ENCODE data around the gene TTC7B.
A peak's percentile ranks its signal among the peaks of the same experiment; 100 is the strongest.

Gene TTC7B

GRCh38 chr14:90741682-90741946, 74.6 kb downstream of the TTC7B start:
- no peak for DNase-seq (ENCODE audit: low read depth, low spot score)

- no peak for DNase-seq (ENCODE audit: low read depth, low spot score)
Observed at GRCh38 chr14:90740946-90741681, 75.1 kb downstream of the TTC7B start.

GRCh38 chr14:90740081-90740480, 76.1 kb downstream of the TTC7B start:
- DNase-seq (ENCODE audit: low read depth, low spot score): no peak

- DNase-seq (ENCODE audit: low read depth, low spot score): no peak
Observed at GRCh38 chr14:90739318-90740068, 76.7 kb downstream of the TTC7B start.

GRCh38 chr14:90733139-90733808, 83.0 kb downstream of the TTC7B start:
- no peak for DNase-seq (ENCODE audit: low read depth, low spot score)

- DNase-seq (ENCODE audit: low read depth, low spot score): no peak
Observed at GRCh38 chr14:90732718-90733117, 83.5 kb downstream of the TTC7B start.

- DNase-seq (ENCODE audit: low read depth, low spot score): no peak
Observed at GRCh38 chr14:90732139-90732538, 84.1 kb downstream of the TTC7B start.

GRCh38 chr14:90731487-90731886, 84.7 kb downstream of the TTC7B start:
- no peak for DNase-seq (ENCODE audit: low read depth, low spot score)

GRCh38 chr14:90730206-90730766, 85.9 kb downstream of the TTC7B start:
- no peak for DNase-seq (ENCODE audit: low read depth, low spot score)

- DNase-seq (ENCODE audit: low read depth, low spot score): no peak
Observed at GRCh38 chr14:90728951-90729350, 87.3 kb downstream of the TTC7B start.

GRCh38 chr14:90727082-90727481, 89.1 kb downstream of the TTC7B start:
- DNase-seq (ENCODE audit: low read depth, low spot score): no peak

- peak; percentile 41 for DNase-seq (ENCODE audit: low read depth, low spot score)
Observed at GRCh38 chr14:90726656-90727055, 89.6 kb downstream of the TTC7B start.

GRCh38 chr14:90724866-90725265, 91.4 kb downstream of the TTC7B start:
- no peak for DNase-seq (ENCODE audit: low read depth, low spot score)

- no peak for DNase-seq (ENCODE audit: low read depth, low spot score)
Observed at GRCh38 chr14:90722590-90722989, 93.6 kb downstream of the TTC7B start.

GRCh38 chr14:90721619-90722305, 94.5 kb downstream of the TTC7B start:
- DNase-seq (ENCODE audit: low read depth, low spot score): no peak

GRCh38 chr14:90720832-90721231, 95.4 kb downstream of the TTC7B start:
- DNase-seq (ENCODE audit: low read depth, low spot score): no peak

- DNase-seq (ENCODE audit: low read depth, low spot score): no peak
Observed at GRCh38 chr14:90720336-90720735, 95.9 kb downstream of the TTC7B start.

- peak; percentile 93 for DNase-seq (ENCODE audit: low read depth, low spot score)
Observed at GRCh38 chr14:90717916-90718315, 98.3 kb downstream of the TTC7B start.

GRCh38 chr14:90715993-90716392, 100.2 kb downstream of the TTC7B start:
- DNase-seq (ENCODE audit: low read depth, low spot score): no peak

GRCh38 chr14:90715495-90715894, 100.7 kb downstream of the TTC7B start:
- DNase-seq (ENCODE audit: low read depth, low spot score): no peak

- DNase-seq (ENCODE audit: low read depth, low spot score): no peak
Observed at GRCh38 chr14:90714811-90715210, 101.4 kb downstream of the TTC7B start.
